ENCODE measurements around the gene OPCML.

OPCML gene

GRCh38 chr11:133547808-133548494, 15.7 kb upstream of the OPCML start:
- Histone ChIP-seq H3K9me3 (ENCODE audit: severe bottlenecking) (no peaks in the 10 kb centered on the region), H3K36me3 (no peaks in the 10 kb centered on the region), H3K27me3 (ENCODE audit: insufficient read depth, low read depth, severe bottlenecking) (peaks cover 7% of the 10 kb centered on the region), H3K4me3 (ENCODE audit: low read depth, low read length) (no peak overlapping the region), H3K27ac (no peak overlapping the region)
- TF ChIP-seq CTCF (IDR thresholded peaks at IDR 0.05; ENCODE audit: low read depth, low read length): no peak
- DNase-seq: no peak

GRCh38 chr11:133545199-133545803, 13.0 kb upstream of the OPCML start:
- H3K27ac ChIP-seq: no peak overlapping the region
- no peaks in the 10 kb centered on the region for H3K36me3 ChIP-seq
- no peak overlapping the region for H3K4me3 ChIP-seq (ENCODE audit: low read depth, low read length)
- no peak for TF ChIP-seq CTCF (IDR thresholded peaks at IDR 0.05; ENCODE audit: low read depth, low read length)
- no peaks in the 10 kb centered on the region for H3K9me3 ChIP-seq (ENCODE audit: severe bottlenecking)
- no peak for DNase-seq
- H3K27me3 ChIP-seq (ENCODE audit: insufficient read depth, low read depth, severe bottlenecking): peaks cover 7% of the 10 kb centered on the region

DNA sequence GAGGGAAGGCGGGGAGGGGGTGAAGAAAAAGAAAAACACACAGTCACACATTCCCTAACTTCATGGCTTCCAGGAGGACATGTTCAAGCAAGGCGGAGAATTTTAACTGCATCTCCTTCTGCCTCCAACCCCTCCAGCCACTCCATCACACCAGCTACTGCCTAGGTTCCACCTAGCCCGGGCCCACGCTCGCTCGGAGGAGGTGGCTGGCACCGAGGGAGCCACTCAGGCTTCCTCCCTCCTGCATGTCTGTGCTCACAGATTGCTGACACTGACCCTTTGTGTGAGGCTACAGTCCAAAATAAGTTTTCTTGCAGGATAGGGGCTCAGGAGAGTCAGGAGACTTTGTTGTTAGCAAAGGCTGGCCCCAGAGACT, 9.4 kb upstream of the OPCML start:
- Histone ChIP-seq H3K27me3 (ENCODE audit: insufficient read depth, low read depth, severe bottlenecking) (peaks cover 7% of the 10 kb centered on the region), H3K9me3 (ENCODE audit: severe bottlenecking) (no peaks in the 10 kb centered on the region), H3K36me3 (no peaks in the 10 kb centered on the region), H3K4me3 (ENCODE audit: low read depth, low read length) (no peak overlapping the region), H3K27ac (no peak overlapping the region)
- DNase-seq: no peak
- no peak for TF ChIP-seq CTCF (IDR thresholded peaks at IDR 0.05; ENCODE audit: low read depth, low read length)

DNA sequence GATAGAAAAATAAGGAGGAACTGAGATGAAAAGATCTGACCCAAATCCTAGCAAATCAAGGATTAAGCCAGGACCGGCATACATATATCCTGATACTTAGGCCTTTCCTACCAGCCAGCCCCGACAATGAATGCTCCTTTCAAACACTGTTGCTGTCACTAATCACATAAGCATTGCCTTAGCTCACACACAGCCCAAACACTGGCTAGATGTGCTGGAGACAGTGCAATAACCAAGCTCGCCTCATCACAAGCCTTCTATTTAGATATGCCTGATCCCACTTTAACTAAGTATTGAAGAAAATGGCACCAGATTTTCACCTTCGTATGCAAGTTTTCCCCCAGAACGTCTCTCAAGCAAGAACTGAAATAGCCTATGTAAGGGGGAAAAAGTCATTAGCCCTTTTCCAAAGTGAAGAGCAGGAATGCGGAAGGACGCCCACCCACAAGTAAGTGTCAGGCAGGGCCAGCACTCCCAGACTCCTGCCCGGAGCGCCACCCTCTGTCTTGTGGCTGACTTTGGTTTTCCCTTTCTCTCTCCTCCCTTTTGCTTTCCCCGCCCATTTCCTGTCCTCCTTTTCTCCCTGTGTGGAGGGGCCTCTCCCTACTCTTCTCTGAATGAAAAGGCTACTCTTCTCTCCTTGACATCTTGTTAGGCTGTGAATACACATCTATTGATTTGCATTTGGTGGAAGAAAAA, 8.9 kb upstream of the OPCML start:
- no peak for DNase-seq
- TF ChIP-seq CTCF (IDR thresholded peaks at IDR 0.05; ENCODE audit: low read depth, low read length): no peak
- Histone ChIP-seq H3K27me3 (ENCODE audit: insufficient read depth, low read depth, severe bottlenecking) (peaks cover 7% of the 10 kb centered on the region), H3K27ac (no peak overlapping the region), H3K4me3 (ENCODE audit: low read depth, low read length) (no peak overlapping the region), H3K36me3 (no peaks in the 10 kb centered on the region), H3K9me3 (ENCODE audit: severe bottlenecking) (no peaks in the 10 kb centered on the region)

DNA sequence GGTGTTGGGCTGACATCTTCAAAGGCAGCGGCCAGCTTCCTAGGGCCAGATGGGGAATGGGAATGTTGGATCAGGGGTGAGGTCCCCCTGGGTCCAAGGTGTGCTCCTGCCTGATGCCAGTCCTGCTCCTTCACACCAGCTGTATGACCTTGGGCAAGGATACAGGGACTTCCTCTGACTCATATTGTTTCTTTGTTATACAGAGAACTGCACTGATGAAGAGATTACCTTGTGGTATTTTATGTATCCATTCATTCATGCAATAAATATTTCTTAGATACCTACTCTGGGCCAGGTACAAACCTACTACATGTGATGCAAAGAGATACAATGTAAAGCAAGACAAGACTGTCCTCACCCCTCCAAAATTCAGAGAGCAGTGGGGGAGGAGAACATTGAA, 3.9 kb upstream of the OPCML start:
- no peak overlapping the region for H3K4me3 ChIP-seq (ENCODE audit: low read depth, low read length)
- no peak for TF ChIP-seq CTCF (IDR thresholded peaks at IDR 0.05; ENCODE audit: low read depth, low read length)
- DNase-seq: no peak

More for the DNA sequence above, 3.9 kb upstream of the OPCML start:
- H3K27ac ChIP-seq: no peak overlapping the region
- no peaks in the 10 kb centered on the region for H3K36me3 ChIP-seq
- H3K27me3 ChIP-seq (ENCODE audit: insufficient read depth, low read depth, severe bottlenecking): no peaks in the 10 kb centered on the region
- H3K9me3 ChIP-seq (ENCODE audit: severe bottlenecking): no peaks in the 10 kb centered on the region

Measured in WERI-Rb-1 (cell line).